HG02852 (cell line): ENCODE results near the gene DNAH1.

Experiments used
- ATAC-seq: cut with Tn5 transposase; IDR thresholded peaks from one replicate; pipeline ENCODE4 v1.9.1; 2021; ENCODE audit warnings: mild to moderate bottlenecking, moderate library complexity; ENCODE audit not compliant: unreplicated experiment

DNAH1 gene

DNA sequence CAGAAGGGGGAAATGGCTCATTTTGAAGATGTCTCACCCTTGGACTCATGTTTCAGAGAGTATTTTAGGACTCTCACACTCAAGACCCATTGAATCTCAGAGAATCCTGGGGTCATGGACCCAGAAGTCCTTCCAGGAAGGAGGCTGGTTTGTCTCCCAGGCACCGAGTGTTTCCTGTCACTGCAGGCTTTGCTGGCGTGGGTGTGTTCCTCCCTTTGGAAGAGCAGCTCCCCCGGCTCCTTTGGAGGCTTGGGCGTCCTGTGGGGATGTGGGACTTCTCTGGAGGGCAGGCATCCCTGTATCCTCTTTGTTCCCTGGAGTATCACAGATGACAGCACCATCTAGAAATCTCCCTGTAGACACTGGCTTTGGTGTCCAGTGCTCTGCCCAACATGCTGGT is 40.0 kb downstream of the DNAH1 start:
- no peak for ATAC-seq

GRCh38 chr3:52357151-52358080 is 41.3 kb downstream of the DNAH1 start:
- ATAC-seq: no peak

- no peak for ATAC-seq
These were observed 42.3 kb downstream of the DNAH1 start for GRCh38 chr3:52358362-52358940.

DNA sequence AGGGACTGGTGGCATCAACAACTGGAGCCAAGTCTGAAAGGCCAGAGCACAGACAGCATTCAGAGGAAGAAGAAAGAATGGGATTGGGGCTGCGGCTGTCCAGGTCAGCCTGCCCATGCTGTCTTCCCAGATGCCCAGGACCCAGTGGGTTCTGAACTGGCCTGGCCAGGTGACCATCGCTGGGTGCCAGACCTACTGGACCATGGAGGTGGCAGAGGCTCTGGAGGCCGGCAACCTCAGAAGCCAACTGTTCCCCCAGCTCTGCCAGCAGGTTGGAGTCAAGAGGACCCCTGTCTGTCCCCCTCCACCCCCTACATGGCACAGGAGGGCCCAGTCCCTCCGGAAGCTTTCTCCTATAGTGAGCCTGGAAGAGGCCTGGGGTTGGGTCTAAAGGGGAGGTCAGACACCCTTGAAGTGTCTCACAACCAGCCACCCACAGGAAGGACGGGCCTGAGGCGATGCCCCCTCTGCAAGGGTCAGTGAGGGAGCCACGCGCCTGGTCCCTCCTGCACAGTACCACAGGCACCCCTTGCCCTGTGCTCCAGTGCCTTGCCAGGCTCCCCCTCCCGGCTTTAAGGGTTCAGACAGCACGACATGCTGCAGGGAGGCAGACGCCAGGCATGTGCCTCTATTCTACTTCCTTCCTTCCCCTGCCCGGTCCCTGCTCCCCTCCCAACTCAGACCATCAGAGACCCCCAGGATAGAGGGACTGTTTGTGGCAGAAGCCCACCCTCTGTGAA is 43.2 kb downstream of the DNAH1 start:
- no peak for ATAC-seq

- no peak for ATAC-seq
These were observed 44.9 kb downstream of the DNAH1 start for GRCh38 chr3:52361011-52361410.

DNA sequence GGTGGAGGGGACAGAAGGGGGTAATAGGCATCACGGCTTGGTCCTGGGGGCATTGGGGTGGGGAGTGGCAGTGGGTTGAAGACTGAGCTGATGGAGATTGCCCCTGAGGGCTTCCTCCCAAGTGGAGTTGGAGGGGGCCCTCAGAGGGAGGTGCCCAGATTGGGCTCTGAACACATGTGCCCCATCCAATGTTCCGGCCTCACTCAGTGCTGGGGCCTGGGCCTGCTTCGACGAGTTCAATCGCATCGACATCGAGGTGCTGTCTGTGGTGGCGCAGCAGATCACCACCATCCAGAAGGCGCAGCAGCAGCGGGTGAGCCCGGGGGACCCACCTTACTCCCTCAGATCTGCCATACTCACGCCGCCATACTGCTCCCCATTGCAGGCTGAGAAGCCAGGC is 45.3 kb downstream of the DNAH1 start:
- no peak for ATAC-seq

DNA sequence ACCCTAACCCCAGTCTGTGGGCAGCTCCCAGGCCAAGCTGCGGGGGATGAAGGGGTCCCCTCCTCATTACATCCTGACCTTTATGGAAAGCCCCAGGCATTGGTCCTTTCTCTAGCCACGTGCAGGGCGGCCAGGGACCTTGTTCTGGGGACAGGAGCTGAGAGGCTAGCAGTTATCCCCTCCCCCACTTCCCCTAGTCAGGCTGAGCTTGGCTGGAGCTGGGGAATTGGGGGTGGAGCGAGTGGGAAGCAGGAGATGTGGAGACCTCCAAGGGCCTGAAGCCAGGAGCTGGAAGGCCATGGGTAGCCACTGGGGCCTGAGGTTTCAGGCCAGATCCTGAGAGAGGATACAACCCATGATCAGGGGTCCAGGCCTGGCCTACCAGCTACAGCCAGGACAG is 45.8 kb downstream of the DNAH1 start:
- ATAC-seq: no peak

DNA sequence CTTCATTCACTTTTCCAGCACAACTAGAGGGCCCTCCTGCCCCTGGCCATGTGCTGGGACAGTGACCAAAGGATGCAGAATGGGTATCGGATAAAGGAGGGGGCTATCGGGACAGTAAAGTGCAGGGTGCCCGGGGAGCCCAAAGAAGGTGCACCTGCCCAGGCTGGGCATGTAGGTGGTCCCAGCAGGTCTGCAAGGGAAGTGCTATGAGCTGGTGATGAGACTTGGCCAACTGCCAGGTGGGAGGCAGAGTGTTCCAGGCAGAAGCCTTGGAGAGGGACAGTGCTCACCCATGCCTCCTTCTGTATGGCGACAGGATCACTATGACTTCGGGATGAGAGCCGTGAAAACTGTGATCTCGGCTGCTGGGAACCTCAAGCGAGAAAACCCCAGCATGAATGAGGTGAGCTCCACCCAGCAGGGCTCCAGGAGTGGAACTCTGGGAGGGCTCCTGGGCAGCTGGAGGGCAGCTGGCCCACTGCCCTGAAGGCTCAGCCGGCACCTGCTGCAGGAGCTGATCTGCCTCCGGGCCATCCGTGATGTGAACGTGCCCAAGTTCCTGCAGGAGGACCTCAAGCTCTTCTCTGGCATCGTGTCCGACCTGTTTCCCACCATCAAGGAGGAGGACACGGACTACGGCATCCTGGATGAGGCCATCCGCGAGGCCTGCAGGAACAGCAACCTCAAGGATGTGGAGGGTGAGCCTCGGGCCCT is 48.4 kb downstream of the DNAH1 start:
- ATAC-seq: no peak

- ATAC-seq: no peak
These were observed 50.4 kb downstream of the DNAH1 start for GRCh38 chr3:52366527-52366926.

DNA sequence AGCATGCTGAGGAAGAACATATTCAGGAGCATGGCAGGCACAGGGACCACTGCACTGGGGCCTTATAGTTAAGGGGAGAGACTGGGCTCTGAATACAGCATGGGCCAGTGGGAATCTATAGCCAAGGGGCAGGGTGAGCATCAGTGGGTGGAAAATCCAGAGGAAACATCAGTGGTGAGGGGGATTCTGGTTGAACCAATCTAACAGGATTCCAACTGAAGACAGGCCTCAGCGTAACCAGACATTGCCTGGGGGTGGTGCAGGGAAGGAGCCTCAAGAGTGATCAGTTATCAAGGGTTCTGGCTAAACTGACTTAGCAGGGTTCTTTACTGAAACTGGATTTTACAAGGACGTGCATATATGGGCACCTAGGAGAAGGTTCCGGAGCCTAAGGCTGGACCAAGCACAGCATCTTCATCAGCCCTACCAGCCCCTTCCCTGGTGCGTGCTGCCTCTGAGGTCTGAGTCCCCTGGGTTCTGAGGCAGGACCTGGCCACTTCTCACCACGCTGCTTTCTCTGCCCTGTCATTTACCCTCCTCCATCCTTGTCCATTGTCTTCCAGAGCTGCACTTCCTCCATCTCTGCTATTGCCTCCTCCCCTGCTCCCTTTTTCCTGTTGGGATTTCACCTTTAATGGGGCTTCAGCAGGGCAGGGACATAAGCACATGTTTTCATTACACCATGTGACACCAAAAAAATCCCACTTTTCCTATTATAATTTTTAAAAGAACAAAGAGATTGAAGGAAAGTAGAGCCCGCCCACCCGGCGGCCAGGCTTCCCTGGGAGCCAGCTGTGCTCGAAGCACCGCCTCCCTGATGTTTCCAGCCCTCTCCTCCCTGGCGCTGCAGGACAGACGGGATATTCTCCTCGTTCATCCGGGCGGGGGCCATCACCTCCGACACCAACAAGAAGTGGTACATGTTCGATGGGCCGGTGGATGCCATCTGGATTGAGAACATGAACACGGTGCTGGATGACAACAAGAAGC is 52.1 kb downstream of the DNAH1 start:
- ATAC-seq: no peak

DNA sequence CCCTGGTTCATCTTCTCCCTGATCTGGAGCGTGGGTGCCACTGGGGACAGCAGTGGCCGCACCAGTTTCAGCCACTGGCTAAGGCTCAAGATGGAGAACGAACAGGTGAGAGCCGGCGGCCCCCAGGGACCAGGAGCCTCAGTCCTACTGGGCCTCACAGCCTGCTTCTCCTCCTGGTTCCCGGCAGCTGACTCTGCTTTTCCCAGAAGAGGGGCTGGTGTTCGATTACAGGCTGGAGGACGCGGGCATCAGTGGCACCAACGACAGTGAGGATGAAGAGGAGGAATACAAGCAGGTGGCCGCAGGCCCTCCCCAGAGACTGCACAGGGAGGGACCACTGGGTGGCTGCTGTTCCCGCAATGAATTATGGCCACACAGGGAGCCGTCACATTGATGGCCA is 54.4 kb downstream of the DNAH1 start:
- ATAC-seq: no peak

- no peak for ATAC-seq
These were observed 56.8 kb downstream of the DNAH1 start for GRCh38 chr3:52372822-52373504.

GRCh38 chr3:52373676-52374075 is 57.6 kb downstream of the DNAH1 start:
- ATAC-seq: no peak

- no peak for ATAC-seq
These were observed 58.1 kb downstream of the DNAH1 start for GRCh38 chr3:52374173-52374572.

GRCh38 chr3:52379610-52380009 is 63.5 kb downstream of the DNAH1 start:
- ATAC-seq: no peak

GRCh38 chr3:52380023-52380422 is 63.9 kb downstream of the DNAH1 start:
- no peak for ATAC-seq

- ATAC-seq: no peak
These were observed 65.5 kb downstream of the DNAH1 start for GRCh38 chr3:52381623-52382022.

DNA sequence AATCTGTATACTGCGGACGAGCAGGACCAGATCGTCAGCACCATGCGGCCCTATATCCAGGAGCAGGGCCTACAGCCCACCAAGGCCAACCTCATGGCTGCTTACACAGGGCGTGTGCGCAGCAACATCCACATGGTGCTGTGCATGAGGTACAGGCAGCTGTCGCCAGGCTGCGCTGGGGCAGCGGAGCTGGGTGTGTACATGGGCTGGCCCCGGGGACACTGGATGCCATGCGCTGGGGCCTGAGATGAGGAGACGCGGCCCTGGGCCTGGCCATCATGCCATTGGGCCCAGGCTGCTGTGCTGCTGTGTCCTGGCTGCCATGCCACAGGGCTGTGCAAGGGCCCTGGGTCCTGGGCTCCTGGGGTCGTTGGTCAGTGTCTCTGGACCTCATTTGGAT is 67.3 kb downstream of the DNAH1 start:
- ATAC-seq: no peak

DNA sequence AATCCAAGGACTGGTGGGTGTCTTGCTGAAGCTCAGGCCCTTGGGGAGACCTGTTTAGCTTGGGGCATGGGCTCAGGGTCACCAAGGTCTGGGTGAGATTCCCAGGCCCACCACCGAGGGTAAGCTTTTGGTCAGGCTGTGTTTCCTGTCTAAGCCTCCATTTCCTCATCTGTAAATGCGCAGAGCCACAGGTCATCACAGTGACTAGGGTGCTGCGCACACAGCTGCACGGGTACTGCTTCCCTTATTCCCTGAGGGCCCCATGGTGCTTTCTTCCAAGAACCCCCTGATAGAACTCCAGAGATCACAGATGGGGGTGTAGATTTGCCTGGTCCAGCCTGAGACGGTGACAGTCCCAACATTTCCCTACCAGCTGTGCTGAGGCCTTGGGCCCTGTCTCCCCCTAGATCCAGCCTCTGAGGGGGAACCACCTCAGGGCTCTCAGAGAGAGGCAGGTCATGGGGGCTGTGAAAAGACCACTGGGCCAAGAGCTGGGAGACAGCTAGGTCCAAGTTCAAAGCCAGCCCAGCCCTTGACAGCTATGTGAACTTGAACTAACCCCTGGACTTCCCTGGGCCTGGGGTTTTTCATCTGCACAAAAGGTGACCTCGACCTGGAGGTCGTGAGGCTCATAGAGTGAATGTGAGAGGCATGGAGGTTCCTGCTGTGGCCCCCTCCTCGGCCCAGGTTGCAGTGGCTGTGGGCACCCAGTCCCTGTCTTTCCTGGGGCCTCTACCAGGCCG is 68.1 kb downstream of the DNAH1 start:
- ATAC-seq: no peak
